GM10266 (cell line): ENCODE results near the gene NBEA.

Source experiments
- DNase-seq: peaks from one replicate; pipeline ENCODE4 v3.0.0; 2012; ENCODE audit errors: extremely low spot score
- CTCF ChIP-seq: IDR thresholded peaks from 2 replicates; pipeline ENCODE4 v1.5.1; 2012; ENCODE audit warnings: mild to moderate bottlenecking, low read depth; ENCODE audit not compliant: control insufficient read depth, insufficient read depth; ENCODE audit errors: missing control alignments

NBEA gene

GRCh38 chr13:35565273-35565672, 623.2 kb downstream of the NBEA start:
- no peak for DNase-seq
- no peak for TF ChIP-seq CTCF

GRCh38 chr13:35566340-35566739, 624.3 kb downstream of the NBEA start:
- no peak for DNase-seq

GRCh38 chr13:35567406-35567980, 625.4 kb downstream of the NBEA start:
- TF ChIP-seq CTCF, result no peak
- DNase-seq, result no peak

More at GRCh38 chr13:35566340-35566739, 624.3 kb downstream of the NBEA start:
- TF ChIP-seq CTCF, result no peak

- no peak for DNase-seq
- TF ChIP-seq CTCF, result no peak
These were observed 631.6 kb downstream of the NBEA start for GRCh38 chr13:35573639-35574038.

GRCh38 chr13:35592457-35592856, 650.4 kb downstream of the NBEA start:
- DNase-seq, result no peak
- TF ChIP-seq CTCF, result no peak

GRCh38 chr13:35593651-35594050, 651.6 kb downstream of the NBEA start:
- no peak for TF ChIP-seq CTCF
- no peak for DNase-seq

GRCh38 chr13:35594096-35594495, 652.0 kb downstream of the NBEA start:
- DNase-seq, result no peak
- TF ChIP-seq CTCF, result no peak
